MG63 (cell line): ENCODE results near the gene ZNF784. TPM values are rescaled to one million over a fixed set of nuclear protein-coding genes. Genes with fewer than 3 reads are reported as not detected.

Experiments
- DNase-seq: peaks from one replicate; pipeline ENCODE4 v3.0.0-alpha.2; 2020
- H3K27me3 ChIP-seq: fragments of 250-450 bp; sonication (Bioruptor Pico); 2 replicates; pipeline ENCODE4 v1.5.1; 2020; ENCODE audit warnings: mild to moderate bottlenecking, moderate library complexity
- H3K36me3 ChIP-seq: fragments of 250-450 bp; sonication (Bioruptor Pico); 2 replicates; pipeline ENCODE4 v1.5.1; 2020; ENCODE audit warnings: mild to moderate bottlenecking, moderate library complexity
- H3K4me3 ChIP-seq: fragments of 250-450 bp; sonication (Bioruptor Pico); 2 replicates; pipeline ENCODE4 v1.5.1; 2020; ENCODE audit warnings: mild to moderate bottlenecking, moderate library complexity
- H3K9me3 ChIP-seq: fragments of 250-450 bp; sonication (Bioruptor Pico); 2 replicates; pipeline ENCODE4 v1.5.1; 2020; ENCODE audit warnings: mild to moderate bottlenecking, moderate library complexity
- total RNA-seq: library from RNA; depleted of rRNA; stranded (reverse); fragments of >200 nt; shearing (Covaris generic); gene quantifications from 2 replicates; pipeline ENCODE4 v1.2.3, GENCODE V29; 2014; ENCODE audit warnings: low replicate concordance

ZNF784 gene
- total RNA-seq, 1 experiment from 2014 or later = 12.6 TPM

DNA sequence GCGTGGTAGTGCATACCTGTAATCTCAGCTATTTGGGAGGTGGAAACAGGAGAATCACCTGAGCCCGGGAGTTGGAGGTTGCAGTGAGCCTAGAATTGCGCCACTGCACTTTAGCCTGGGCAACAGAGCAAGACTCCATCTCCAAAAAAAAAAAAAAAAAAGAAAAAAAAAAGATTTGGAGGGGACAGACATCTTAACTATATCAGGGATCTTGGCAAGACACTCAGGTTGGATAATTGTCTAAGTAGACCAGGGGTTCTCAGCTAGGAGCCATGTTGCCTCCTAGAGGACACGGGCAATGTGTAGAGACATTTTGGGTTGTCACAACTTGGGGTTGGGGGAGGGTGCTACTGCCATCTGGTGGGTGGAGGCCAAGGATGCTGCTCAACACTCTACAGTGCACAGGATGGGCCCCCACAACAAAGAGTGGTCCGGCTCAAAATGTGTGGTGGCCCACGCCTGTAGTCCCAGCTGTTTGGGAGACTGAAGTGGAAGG lies 14.5 kb upstream of the ZNF784 start:
- Histone ChIP-seq H3K4me3 (no peak overlapping the region; the same call in 1 of the 2 replicates), H3K27me3 (no peaks in the 10 kb centered on the region), H3K9me3 (no peaks in the 10 kb centered on the region), H3K36me3 (peaks cover 36% of the 10 kb centered on the region)
- peak; percentile 66 for DNase-seq

DNA sequence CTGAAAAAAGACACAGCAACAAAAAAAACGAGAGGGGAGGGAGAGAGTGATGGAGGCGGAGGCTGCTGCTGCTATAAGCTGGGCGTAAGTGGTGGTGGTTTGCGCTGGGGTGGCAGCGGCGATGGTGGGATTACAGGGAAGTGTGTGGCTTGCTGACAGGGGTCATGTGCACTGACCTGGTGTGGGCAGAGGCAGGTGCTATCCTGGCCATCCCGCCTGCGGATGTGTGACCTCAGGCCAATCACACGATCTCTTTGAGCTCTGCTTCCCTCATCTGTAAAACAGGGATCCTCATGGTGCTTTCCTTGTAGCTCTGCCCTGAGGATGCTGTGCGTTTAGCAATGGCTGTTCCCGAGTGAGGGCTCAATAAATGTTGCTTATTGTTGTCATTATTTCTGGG lies 13.2 kb upstream of the ZNF784 start:
- Histone ChIP-seq H3K36me3 (peaks cover 35% of the 10 kb centered on the region), H3K9me3 (no peaks in the 10 kb centered on the region), H3K4me3 (no peak overlapping the region), H3K27me3 (no peaks in the 10 kb centered on the region)
- no peak for DNase-seq

GRCh38 chr19:55636723-55637122 lies 12.4 kb upstream of the ZNF784 start:
- DNase-seq = no peak
- Histone ChIP-seq H3K4me3 (peak overlapping the region; percentile 100; the same call in 1 of the 2 replicates), H3K36me3 (peaks cover 35% of the 10 kb centered on the region), H3K9me3 (no peaks in the 10 kb centered on the region), H3K27me3 (no peaks in the 10 kb centered on the region)

- Histone ChIP-seq H3K9me3 (no peaks in the 10 kb centered on the region), H3K4me3 (peak overlapping the region; percentile 100), H3K36me3 (peaks cover 35% of the 10 kb centered on the region), H3K27me3 (no peaks in the 10 kb centered on the region)
- DNase-seq = no peak
Measured at GRCh38 chr19:55635856-55636440, 11.6 kb upstream of the ZNF784 start.

DNA sequence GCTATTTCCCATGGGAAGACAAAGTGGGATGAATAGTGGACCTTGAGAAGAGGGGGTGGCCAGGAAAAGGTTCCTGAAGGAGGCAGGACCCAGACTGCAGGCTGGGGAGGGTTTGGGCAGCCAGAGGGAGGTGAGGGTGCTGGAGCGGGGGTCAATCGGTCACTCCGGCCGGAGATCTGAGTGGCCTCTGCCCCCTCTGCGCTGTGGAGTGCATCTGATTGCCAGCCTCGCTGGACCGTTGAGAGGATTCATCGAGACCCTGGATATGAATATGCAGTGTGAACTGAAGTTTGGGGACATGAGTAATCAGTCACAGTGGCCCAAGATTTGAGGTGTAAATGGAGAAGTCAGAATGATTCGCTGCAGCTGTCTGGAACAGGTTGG lies 11.0 kb upstream of the ZNF784 start:
- peaks cover 35% of the 10 kb centered on the region for H3K36me3 ChIP-seq
- no peak for DNase-seq
- no peaks in the 10 kb centered on the region for H3K27me3 ChIP-seq
- peak overlapping the region; percentile 100 for H3K4me3 ChIP-seq
- no peaks in the 10 kb centered on the region for H3K9me3 ChIP-seq

DNA sequence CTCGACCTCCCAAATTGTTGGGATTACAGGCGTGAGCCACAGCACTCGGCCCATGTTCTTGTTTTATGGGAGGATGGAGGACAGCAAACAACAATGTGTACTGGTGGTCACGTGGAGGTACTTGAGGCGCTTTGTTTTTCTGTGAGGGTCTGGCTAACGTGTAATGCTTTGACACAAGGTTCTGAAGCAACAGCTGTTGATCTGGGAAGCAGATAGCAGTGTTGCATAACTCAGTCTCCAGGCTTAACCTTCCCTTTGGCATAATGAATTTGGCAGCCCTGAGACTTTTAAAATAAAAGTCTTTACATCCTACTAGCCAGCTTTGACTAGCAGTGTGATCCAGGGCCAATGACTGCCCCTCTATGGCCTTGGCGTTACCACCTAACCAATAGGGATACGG lies 9.5 kb upstream of the ZNF784 start:
- H3K4me3 ChIP-seq = peak overlapping the region; percentile 100
- H3K36me3 ChIP-seq = peaks cover 30% of the 10 kb centered on the region
- no peaks in the 10 kb centered on the region for H3K27me3 ChIP-seq
- H3K9me3 ChIP-seq = no peaks in the 10 kb centered on the region
- no peak for DNase-seq

GRCh38 chr19:55632463-55632834 lies 8.1 kb upstream of the ZNF784 start:
- Histone ChIP-seq H3K9me3 (no peaks in the 10 kb centered on the region), H3K4me3 (no peak overlapping the region), H3K36me3 (peaks cover 18% of the 10 kb centered on the region), H3K27me3 (no peaks in the 10 kb centered on the region)
- DNase-seq = peak; percentile 79

DNA sequence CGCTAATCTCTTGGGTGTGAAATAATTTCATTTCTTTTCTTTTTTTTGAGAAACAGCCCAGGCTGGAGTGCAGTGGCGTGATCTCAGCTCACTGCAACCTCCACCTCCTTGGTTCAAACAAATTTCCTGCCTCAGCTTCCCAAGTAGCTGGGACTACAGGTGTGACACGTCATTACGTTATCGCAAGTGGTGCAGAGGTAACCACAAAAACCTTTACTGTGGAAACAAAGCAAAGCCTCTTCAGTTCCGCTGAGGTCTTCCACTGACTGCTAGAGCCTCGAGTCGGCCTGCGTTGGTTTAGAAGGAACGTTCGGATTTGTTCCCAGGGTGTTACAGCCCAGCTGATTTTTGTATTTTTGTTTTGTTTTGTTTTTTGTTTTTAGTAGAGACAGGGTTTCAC lies 2.0 kb upstream of the ZNF784 start:
- no peaks in the 10 kb centered on the region for H3K9me3 ChIP-seq
- DNase-seq = no peak
- no peak overlapping the region for H3K4me3 ChIP-seq
- 0 out of 2 replicates have a peak, but pooled peaks cover 2% of the 10 kb centered on the region for H3K36me3 ChIP-seq
- no peaks in the 10 kb centered on the region for H3K27me3 ChIP-seq

- DNase-seq = no peak
- Histone ChIP-seq H3K4me3 (peak overlapping the region; percentile 58), H3K9me3 (no peaks in the 10 kb centered on the region), H3K27me3 (no peaks in the 10 kb centered on the region), H3K36me3 (peaks cover 6% of the 10 kb centered on the region)
Measured at GRCh38 chr19:55625004-55625326, 599 bp upstream of the ZNF784 start.

DNA sequence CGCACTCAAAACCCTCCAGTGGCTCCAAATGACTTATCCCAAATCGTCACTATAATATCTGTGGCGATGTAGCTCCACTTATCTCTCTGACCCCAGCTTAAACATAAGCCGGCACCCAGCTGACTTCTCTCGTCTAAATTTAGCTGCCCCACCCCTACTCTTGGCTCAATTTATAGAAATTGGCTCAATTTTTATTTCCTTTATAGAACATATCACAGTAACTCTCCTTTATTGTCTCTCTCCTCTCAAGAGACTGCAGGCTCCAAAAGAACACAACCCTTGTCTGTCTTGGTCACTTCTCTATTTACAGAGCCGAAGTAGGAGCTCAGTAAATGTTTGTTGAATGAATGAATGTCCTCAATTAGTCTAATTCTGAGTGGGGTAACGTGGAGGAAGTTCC lies 805 bp downstream of the ZNF784 start:
- no peak for DNase-seq
- Histone ChIP-seq H3K4me3 (peak overlapping the region; percentile 58), H3K36me3 (peaks cover 6% of the 10 kb centered on the region), H3K9me3 (no peaks in the 10 kb centered on the region), H3K27me3 (no peaks in the 10 kb centered on the region)

- DNase-seq = no peak
- Histone ChIP-seq H3K36me3 (peaks cover 7% of the 10 kb centered on the region), H3K27me3 (no peaks in the 10 kb centered on the region), H3K9me3 (no peaks in the 10 kb centered on the region), H3K4me3 (no peak overlapping the region)
Measured at GRCh38 chr19:55623130-55623529, 1.2 kb downstream of the ZNF784 start.

DNA sequence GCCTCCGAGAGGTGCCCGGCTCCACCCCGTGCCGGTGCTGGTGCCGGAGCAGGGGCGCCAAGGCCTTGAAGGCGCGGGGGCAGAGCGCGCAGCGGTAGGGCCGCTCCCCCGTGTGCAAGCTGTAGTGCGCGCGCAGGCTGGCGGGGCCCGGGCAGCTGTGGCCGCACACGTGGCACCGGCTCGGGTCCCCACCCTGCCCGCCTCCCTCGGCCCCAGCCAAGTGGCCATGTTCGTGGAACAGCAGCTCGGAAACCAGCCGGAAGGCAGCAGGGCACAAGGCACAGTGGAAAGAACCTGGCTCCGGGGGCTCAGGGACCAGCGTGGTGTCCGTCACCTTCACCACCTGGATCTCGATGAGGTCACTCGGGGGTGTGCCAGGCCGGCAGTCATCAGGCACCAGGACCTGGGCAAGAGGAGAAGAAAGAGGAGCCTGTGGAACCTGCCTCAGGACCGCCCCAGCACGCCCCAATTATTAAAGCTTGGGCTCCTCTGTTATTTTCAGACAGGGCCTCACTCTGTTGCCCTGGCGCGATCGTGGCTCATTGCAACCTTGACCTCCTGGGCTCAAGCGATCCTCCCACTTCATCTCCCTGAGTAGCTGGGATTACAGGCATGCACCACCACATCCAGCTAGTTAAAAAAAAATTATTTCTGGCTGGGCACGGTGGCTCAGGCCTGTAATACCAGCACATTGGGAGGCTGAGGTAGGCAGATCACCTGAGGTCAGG lies 2.0 kb downstream of the ZNF784 start:
- DNase-seq = no peak
- H3K36me3 ChIP-seq = peaks cover 14% of the 10 kb centered on the region
- H3K9me3 ChIP-seq = no peaks in the 10 kb centered on the region
- H3K27me3 ChIP-seq = no peaks in the 10 kb centered on the region
- H3K4me3 ChIP-seq = no peak overlapping the region

GRCh38 chr19:55621673-55622231 lies 2.6 kb downstream of the ZNF784 start:
- no peak overlapping the region for H3K4me3 ChIP-seq
- DNase-seq = no peak
- H3K27me3 ChIP-seq = no peaks in the 10 kb centered on the region
- H3K36me3 ChIP-seq = peaks cover 17% of the 10 kb centered on the region
- H3K9me3 ChIP-seq = no peaks in the 10 kb centered on the region

DNA sequence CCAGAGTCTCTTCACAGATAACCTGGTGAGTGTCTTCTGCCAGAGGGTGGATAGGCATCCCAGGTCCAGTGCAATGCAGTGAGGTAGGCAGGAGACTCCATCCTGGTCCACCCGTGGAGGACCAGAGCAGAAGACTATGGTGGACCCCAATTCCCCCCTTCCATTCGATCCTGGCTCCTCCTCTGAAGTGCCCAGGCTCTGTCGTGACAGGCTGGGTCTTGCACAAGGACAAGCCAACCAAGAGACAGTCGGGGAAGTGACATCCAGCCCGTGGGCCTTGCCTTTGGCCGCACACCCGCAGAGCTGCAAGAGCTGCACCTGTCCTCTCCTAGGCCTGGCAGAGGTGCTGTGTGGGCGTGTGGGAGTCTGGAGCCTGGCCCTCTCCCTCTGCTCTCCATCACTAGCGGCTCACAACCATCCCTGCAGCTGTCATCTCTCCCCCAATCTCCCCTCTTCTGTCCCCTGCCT lies 3.1 kb downstream of the ZNF784 start:
- Histone ChIP-seq H3K36me3 (peaks cover 22% of the 10 kb centered on the region), H3K27me3 (no peaks in the 10 kb centered on the region), H3K9me3 (no peaks in the 10 kb centered on the region), H3K4me3 (no peak overlapping the region)
- DNase-seq = no peak

- Histone ChIP-seq H3K4me3 (no peak overlapping the region), H3K27me3 (no peaks in the 10 kb centered on the region), H3K9me3 (no peaks in the 10 kb centered on the region), H3K36me3 (peaks cover 27% of the 10 kb centered on the region)
- no peak for DNase-seq
Measured at GRCh38 chr19:55620410-55621204, 3.8 kb downstream of the ZNF784 start.

DNA sequence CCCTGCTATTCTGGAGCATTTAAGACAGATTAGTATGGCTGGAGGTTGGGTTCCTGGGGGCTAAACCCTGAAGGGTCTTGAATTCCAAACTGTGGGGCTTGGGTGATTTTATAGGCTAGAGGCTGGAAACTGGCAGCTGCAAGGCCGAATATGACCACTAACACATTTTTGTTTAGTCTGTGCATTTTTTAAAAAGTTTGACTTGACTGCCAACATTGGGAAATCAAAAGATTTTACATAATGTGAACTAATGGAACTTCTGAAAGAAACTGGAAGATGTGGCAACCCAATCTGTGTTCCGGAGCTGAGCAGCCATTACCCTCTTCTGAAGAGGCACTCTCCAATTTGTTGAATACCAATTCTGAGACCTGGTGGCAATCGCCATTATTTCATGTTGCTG lies 5.1 kb downstream of the ZNF784 start:
- no peak for DNase-seq
- Histone ChIP-seq H3K27me3 (no peaks in the 10 kb centered on the region), H3K4me3 (no peak overlapping the region), H3K9me3 (no peaks in the 10 kb centered on the region), H3K36me3 (peaks cover 30% of the 10 kb centered on the region)

- DNase-seq = no peak
- Histone ChIP-seq H3K4me3 (no peak overlapping the region), H3K9me3 (no peaks in the 10 kb centered on the region), H3K36me3 (peaks cover 30% of the 10 kb centered on the region), H3K27me3 (no peaks in the 10 kb centered on the region)
Measured at GRCh38 chr19:55618426-55618825, 5.9 kb downstream of the ZNF784 start.
